HepG2 (cell line): ENCODE data around the gene VSIG10L2. TPM values are rescaled to one million over a fixed set of nuclear protein-coding genes. Genes with fewer than 3 reads are reported as not detected.

Experiments used
- ARNT2 ChIP-seq: sonication (generic); formaldehyde crosslinking; IDR thresholded peaks from 2 replicates; pipeline ENCODE4 v1.8.0; 2022; ENCODE audit warnings: mild to moderate bottlenecking, low read depth, missing genetic modification reagents, moderate library complexity
- CBX1 ChIP-seq: IDR thresholded peaks from one replicate; pipeline ENCODE4 v1.6.1; 2016; ENCODE audit warnings: antibody characterized with exemption, low read depth
- DBP ChIP-seq: sonication (generic); formaldehyde crosslinking; IDR thresholded peaks from 2 replicates; pipeline ENCODE4 v1.4.0; 2020; ENCODE audit warnings: missing genetic modification reagents; ENCODE audit errors: not compliant biosample characterization
- GTF3A ChIP-seq: sonication (generic); formaldehyde crosslinking; conservative IDR thresholded peaks from 2 replicates; pipeline ENCODE4 v1.4.0; 2020; ENCODE audit warnings: mild to moderate bottlenecking, missing genetic modification reagents
- KIAA2018 ChIP-seq: sonication (generic); formaldehyde crosslinking; IDR thresholded peaks from 2 replicates; pipeline ENCODE4 v1.5.0; 2020; ENCODE audit warnings: mild to moderate bottlenecking, missing genetic modification reagents, borderline replicate concordance
- KLF9 ChIP-seq: IDR thresholded peaks from 2 replicates; pipeline ENCODE4 v1.6.1; 2016; ENCODE audit warnings: low read depth
- NR2F1 ChIP-seq, 2 experiments: fragments of 450-650 bp in 1 of 2; formaldehyde crosslinking in 1 of 2; IDR thresholded peaks; 2 replicates each; pipeline versions ENCODE4 v1.5.0 to v1.6.1; 2016 to 2020; ENCODE audit warnings: mild to moderate bottlenecking in 1 of 2, missing compliant biosample characterization in 1 of 2, missing genetic modification reagents in 1 of 2, moderate library complexity in 1 of 2
- RELA ChIP-seq: sonication (generic); formaldehyde crosslinking; IDR thresholded peaks from 2 replicates; pipeline ENCODE4 v1.4.0; 2020; ENCODE audit warnings: missing genetic modification reagents
- SKIL ChIP-seq: sonication (generic); formaldehyde crosslinking; IDR thresholded peaks from 2 replicates; pipeline ENCODE4 v1.8.0; 2022; ENCODE audit warnings: missing genetic modification reagents, mild to moderate bottlenecking, moderate library complexity, borderline replicate concordance
- SRSF4 ChIP-seq: fragments of 200-400 bp; formaldehyde crosslinking; IDR thresholded peaks from one replicate; pipeline ENCODE4 v1.6.1; 2018; ENCODE audit warnings: mild to moderate bottlenecking, low read depth, low read length, moderate library complexity; ENCODE audit not compliant: poor library complexity, severe bottlenecking
- ZBTB34 ChIP-seq: sonication (generic); formaldehyde crosslinking; IDR thresholded peaks from 2 replicates; pipeline ENCODE4 v1.8.0; 2022; ENCODE audit warnings: mild to moderate bottlenecking, missing genetic modification reagents
- ZNF136 ChIP-seq: sonication (generic); formaldehyde crosslinking; IDR thresholded peaks from 2 replicates; pipeline ENCODE4 v1.8.1; 2022; ENCODE audit warnings: low read depth, mild to moderate bottlenecking, moderate library complexity, missing genetic modification reagents
- ZNF276 ChIP-seq: sonication (generic); formaldehyde crosslinking; IDR thresholded peaks from 2 replicates; pipeline ENCODE4 v1.4.0; 2020; ENCODE audit warnings: mild to moderate bottlenecking, low read depth, missing genetic modification reagents
- polyA plus RNA-seq, 8 experiments: library from polyadenylated mRNA; depleted of rRNA in 3 of 8; stranded (reverse) in 7 of 8; unstranded in 1 of 8; fragments of >200 nt; fragmentation: Illumina TruSeq in 4 of 8; extraction: Trizol in 4 of 8; gene quantifications; 2 replicates each; pipeline versions ENCODE4 v1.2.1 to v1.2.3, GENCODE V29; 2011 to 2016; ENCODE audit warnings: low read depth in 4 of 8, missing spikeins in 1 of 8, mixed read lengths in 1 of 8; ENCODE audit not compliant: insufficient read depth in 1 of 8
- total RNA-seq, 5 experiments: library from RNA; depleted of rRNA; stranded (reverse); fragments of >200 nt; fragmentation: Illumina TruSeq; extraction: Trizol; gene quantifications; 2 replicates each; pipeline ENCODE4 v1.2.3, GENCODE V29; 2016; ENCODE audit warnings: low read depth in 1 of 5

Gene VSIG10L2
- total and polyA plus RNA-seq, 2 of the 13 experiments (the other 11 are each of a cell fraction or from before 2014, with no cell fraction given), result 0.21 TPM; not detected in 1

- TF ChIP-seq ZNF276 (no peak), NR2F1 (CRISPR knock-in tag; IDR thresholded peaks at IDR 0.05) (no peak), ZNF136 (CRISPR knock-in tag) (no peak), ARNT2 (no peak), RELA (no peak), ZBTB34 (CRISPR knock-in tag) (no peak), KIAA2018 (CRISPR knock-in tag) (no peak), CBX1 (no peak), KLF9 (CRISPR knock-in tag) (no peak), DBP (CRISPR knock-in tag) (no peak), GTF3A (CRISPR knock-in tag) (no peak), SKIL (CRISPR knock-in tag) (no peak), SRSF4 (no peak)
Observed at GRCh38 chr11:125902927-125903710, 42.7 kb upstream of the VSIG10L2 start, which contains the start of gene PUS3 (continued).
